Raji (cell line): ENCODE measurements around the gene XPC.

Experiments
- POLR2A ChIP-seq: IDR thresholded peaks from 2 replicates; pipeline ENCODE4 v1.6.1; 2011; ENCODE audit warnings: low read depth, low read length, control low read depth; ENCODE audit not compliant: insufficient read depth

The XPC gene

DNA sequence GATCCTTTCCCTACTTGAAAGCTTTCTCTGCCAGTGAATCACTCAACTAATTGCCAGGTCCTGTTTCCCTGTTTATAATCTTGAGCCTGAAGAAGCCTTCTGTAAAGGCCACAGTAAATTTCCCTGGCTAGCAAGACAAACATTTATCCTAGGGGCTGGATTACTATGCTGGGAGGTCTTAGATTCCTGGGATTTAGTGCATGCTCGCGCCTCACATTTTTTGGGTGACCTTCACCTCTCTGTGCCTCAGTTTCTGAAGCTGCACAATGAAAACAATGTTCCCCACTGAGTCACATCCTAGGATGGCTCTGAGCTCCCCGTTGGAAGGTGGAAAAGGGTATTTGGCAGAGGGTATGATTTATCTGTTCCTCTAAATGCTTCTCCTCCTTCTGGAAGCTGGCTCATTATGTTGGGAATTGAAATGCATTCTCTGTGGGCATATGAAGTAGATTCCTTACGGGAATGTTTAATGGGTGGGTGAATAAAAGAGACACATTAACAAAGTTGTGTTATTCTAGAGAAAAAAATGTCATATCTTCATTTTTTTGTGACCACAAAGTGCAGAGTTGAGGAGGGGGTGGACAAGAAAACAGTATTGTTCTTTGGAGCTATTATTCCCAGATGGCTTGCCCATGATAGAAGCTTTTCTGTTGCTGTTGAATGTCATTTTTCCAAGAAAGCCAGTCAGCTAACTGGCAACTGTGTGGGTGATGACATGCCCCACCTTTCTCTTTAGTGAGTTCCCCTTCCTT, 32.6 kb upstream of the XPC start:
- TF ChIP-seq POLR2A: no peak

DNA sequence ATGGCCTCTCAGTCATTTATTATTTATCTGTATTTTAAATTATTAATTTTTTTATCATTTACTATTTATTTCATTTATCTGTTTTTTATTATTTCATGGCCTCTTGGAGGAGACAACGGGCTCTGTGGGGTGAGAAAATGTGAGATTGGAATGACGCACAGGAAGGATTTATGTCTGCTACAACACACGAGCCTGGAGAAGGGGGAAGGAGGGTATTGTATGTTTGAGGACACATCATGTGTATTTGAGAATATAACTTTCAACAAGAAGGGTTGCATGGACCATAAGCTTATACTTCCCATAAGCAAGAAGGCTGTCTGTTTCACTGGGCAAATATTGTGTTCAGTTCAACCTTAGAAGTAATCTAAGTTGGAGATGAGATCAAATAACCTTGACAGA, 31.9 kb upstream of the XPC start:
- no peak for TF ChIP-seq POLR2A

DNA sequence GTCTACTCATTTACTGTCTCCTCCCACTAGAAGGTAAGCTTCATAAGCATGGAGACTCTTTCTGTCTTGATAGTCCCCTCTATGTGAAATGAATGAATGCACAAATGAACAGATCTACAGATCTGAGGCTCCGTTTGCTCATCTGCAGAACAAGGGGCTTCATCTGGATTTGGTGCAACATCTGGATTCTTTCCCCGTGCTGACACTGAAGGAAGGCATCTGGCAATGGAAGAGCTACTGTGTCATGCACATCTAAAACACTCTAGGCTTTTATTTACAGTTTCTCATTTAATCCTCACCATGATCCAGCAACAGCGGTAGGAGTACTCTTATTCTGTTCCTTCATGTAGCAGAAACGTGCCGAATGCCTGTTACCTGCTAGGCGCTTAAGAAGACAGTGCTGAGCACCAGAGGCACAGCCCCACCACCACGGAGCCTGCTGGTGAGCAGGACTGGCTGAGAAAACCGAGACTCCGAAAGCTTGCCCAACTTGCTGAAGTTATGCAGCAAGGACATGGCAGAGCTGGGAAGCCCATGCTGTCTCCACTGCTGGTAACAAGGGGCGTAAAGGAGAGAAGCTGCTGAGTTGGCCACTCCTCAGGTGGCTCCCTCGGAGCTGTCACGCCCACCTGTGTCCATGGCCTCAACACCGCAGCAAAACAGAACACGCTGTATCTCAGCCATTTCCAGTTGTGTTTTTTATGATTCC, 31.3 kb upstream of the XPC start:
- TF ChIP-seq POLR2A: no peak

- TF ChIP-seq POLR2A: no peak
Measured at GRCh38 chr3:14208977-14209394, 30.6 kb upstream of the XPC start.

DNA sequence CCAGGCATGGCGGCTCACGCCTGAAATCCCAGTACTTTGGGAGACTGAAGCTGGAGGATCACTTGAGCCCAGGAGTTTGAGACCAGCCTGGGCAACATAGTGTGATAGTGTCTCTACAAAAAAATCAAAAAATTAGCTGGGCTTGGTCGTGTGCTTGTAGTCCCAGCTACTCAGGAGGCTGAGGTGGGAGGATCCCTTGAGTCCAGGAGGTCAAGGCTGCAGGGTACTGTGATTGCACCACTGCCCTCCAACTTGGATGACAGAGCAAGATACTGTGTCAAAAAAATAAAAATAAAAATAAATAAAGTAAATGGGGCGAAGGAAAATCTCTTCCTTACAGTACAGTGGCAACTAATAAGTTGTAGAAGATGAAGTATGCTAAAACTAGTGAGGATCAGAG, 29.8 kb upstream of the XPC start:
- no peak for TF ChIP-seq POLR2A

GRCh38 chr3:14206548-14207177, 28.3 kb upstream of the XPC start:
- TF ChIP-seq POLR2A: no peak

DNA sequence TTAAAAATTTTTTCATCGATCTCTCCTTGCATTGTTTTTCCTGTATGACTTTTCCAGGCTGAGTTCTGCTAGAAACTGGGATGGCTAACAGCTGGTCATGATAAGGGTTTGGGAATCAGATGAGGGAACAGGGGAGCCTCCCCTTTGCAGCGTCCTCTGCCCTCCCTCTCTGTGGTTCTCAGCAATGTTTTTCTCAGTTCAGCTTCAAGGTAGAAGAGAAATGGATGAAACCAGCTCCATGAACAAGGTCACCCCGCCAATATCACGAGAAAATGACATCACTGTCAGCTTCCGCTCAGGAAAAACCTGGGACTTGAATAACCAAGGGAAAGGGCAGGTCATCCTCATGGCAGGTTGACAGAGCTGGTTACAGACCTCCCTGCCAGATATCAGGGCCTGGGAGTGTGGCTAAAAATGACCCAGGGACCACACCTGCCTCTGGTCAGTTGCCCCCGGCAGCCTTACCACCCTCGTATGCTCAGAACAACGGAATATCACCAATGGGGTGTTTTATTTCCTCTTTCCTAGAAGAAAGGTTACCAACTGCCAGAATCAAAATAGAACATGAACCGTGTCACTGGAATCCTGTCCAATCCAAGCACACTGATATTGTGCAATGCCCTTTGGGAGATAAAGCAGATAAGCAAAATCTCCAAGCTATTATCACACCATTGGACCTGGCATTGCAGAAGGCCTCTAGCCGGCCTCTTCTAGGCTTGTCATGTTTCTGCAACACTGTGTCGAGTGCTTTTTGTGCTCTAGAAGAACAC, 26.3 kb upstream of the XPC start:
- TF ChIP-seq POLR2A: no peak

- TF ChIP-seq POLR2A: no peak
Measured at GRCh38 chr3:14203521-14204079, 25.2 kb upstream of the XPC start.

GRCh38 chr3:14202874-14203520, 24.6 kb upstream of the XPC start:
- TF ChIP-seq POLR2A: no peak

- TF ChIP-seq POLR2A: no peak
Measured at GRCh38 chr3:14201940-14202684, 23.7 kb upstream of the XPC start.

GRCh38 chr3:14200841-14201240, 22.4 kb upstream of the XPC start:
- no peak for TF ChIP-seq POLR2A

GRCh38 chr3:14200276-14200675, 21.9 kb upstream of the XPC start:
- TF ChIP-seq POLR2A: no peak

DNA sequence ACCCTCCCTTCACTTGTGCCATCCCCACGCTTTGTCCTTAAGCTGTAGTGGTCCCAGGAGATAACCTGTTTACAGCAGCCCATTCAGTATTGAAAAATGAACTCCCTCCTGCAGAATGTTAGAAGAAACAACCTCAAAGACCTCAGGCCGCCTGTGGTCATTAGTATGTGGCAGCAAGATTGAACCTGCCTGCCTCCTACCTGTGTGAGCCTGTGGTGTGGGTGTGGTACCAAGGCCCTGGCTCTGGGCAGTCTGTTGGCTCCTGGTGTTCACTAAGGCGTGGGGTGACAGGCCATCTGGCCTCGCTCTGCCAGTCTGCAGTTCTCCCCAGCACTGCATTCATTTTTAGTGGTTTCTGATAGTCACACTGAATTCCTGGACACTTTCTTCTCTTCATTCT, 21.2 kb upstream of the XPC start:
- no peak for TF ChIP-seq POLR2A

DNA sequence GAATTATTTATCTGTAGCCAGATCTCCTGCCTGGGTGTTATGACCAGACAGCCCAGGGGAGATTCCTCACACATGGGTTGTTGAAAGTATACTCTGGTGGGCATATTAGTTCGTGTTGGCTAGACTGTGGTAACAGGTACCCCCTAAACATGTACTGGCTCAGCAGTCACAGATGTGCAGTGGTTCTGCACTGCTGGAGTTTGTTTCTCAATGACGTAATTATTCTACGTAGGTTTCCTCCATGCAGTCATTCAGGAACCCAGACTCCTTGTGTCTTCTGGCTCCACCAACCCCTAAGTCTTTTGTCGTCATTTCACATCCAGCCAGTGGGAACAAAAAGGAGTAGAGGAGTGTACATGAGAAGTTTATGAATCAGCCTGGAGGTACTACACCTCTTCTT, 16.5 kb upstream of the XPC start:
- TF ChIP-seq POLR2A: no peak
